OCI-M1 (cell line): Measurements from ENCODE around the gene MGAT5B.
"Not testable (repeated sequence)": the region's sequence is repeated elsewhere in the genome, so short reads cannot be mapped to it uniquely, and the experiment has no call there.

Experiments
- DNase-seq: peaks from one replicate; lab custom pipeline; 2025; lab: John Stamatoyannopoulos, UW

Gene MGAT5B

DNA sequence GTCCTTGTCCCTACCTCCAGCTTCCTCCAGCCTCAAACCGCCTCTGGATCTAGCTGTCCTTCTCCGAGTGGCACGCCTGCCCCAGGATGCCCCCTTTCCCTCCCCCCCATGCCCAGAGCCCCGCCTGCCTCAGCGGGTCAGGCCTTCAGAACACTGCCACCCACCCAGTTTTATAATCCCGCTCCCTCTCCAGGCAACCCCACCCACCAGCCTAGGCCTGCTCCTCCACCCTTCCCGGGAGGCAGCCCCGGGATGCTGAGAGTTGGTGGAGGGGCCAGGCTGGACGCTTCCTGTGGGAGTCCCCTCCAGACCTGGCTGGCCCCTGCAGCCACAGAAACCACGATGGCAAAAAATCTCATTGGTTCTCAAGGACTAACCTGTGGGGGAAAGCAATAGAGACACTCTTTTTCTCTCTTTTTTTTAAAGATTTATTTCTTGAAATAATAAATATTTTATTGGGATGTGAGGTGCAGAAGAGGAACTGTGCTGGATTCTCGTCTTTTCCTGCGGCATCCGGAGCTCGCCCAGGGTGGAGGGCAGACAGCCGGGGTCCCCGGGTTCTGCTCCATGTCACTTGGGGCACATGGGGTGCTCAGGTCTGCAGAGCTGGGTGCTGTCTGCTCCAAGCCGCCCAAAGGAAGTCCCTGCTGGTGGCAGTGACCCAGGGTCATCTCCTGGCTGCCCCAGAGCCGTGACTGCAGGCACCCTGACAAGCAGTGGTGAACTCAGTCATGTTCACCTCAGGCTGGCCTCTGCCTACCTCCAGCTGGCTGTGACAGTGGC, 81.9 kb downstream of the MGAT5B start:
- DNase-seq = no peak

DNA sequence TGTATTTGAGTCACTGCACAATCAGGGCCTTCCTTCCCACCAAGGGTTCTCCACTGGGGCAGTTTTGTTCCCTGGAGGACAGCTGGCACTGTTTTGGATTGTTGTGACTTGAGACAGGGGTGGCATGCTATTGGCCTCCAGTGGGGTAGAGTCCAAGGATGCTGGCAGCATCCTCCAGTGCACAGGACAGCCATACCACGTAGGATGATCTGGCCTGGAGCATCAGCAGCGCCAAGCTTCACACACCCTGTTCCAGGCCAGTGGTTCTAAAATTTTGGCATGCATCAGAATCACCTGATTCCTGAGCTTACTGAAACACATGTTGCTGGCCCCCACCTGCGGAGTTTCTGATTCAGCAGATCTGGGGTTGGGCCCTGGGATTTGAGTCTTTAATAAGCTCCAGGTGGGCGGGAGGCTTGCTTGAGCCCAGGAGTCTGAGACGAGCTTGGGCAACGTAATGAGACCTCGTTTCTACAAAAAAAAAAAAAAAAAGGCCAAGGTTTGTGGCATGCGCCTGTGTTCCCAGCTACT, 83.2 kb downstream of the MGAT5B start:
- DNase-seq = no peak

- DNase-seq = no peak
Observed at GRCh38 chr17:76952402-76952801, 84.2 kb downstream of the MGAT5B start.

- DNase-seq = no peak
Observed at GRCh38 chr17:76953066-76953465, 84.9 kb downstream of the MGAT5B start.

- no peak for DNase-seq
Observed at GRCh38 chr17:76953946-76954345, 85.7 kb downstream of the MGAT5B start.

- no peak for DNase-seq
Observed at GRCh38 chr17:76955191-76955590, 87.0 kb downstream of the MGAT5B start.

- DNase-seq = no peak
Observed at GRCh38 chr17:76956846-76957540, 88.8 kb downstream of the MGAT5B start.

DNA sequence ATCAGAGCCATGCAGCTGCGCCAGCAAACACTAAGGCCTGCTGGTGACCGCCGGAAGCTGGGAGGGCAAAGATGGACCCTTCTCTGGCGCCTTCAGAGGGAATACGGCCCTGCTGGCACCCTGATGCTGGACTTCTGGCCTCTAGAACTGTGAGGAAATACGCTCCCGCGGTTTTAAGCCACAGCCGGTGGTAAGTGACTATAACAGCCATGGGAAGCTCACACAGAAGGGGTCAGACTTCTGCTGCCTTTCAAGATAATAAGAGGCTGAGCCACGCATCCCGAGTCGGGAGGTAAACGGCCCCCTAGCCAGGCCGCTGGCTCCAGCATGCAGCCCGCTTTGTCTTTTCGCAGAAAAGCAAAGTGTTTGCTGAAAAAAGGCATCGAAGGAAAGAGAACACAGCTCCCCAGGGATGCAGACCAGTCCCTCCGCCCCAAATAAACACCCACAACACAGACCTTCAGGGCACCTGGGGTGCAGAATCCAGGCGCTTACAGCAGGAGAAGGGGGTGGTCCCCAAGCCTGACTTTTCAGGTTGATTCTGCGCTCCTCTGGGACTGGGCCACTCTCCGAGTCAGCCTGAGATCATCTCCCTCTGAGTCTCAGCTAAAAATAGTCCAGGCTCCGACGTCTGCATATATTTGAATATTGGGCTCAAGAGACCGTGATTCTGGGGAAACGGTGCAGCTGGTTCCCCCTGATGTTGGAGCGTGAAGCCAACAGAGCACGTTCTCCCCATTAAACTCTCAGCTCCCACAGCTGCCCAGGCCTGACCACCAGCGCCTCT, 89.7 kb downstream of the MGAT5B start:
- DNase-seq = no peak

- no peak for DNase-seq
Observed at GRCh38 chr17:76958974-76959373, 90.8 kb downstream of the MGAT5B start.

DNA sequence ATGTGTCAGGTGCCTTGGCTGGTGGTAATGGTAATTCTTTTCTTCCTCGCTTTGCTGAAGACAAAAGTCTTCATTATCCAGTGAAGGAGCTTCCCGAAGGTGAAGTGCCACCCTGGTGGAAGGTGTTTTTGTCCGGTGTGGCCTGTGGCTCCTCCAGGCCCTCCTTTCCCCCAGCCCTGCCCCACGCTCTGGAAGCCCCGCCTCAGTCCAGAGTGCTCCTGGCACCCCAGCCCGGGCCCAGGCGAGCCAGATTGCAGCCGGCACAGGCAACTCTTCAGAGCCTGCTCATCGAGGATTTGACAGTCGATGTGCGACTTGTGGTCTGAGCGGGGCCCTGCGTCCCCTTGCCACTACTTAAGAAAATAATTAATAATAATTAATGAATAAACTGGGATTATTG, 93.7 kb downstream of the MGAT5B start:
- DNase-seq = no peak

- DNase-seq = no peak
Observed at GRCh38 chr17:76962858-76963257, 94.7 kb downstream of the MGAT5B start.

GRCh38 chr17:76966016-76966415, 97.8 kb downstream of the MGAT5B start:
- no peak for DNase-seq

GRCh38 chr17:76966486-76967181, 98.4 kb downstream of the MGAT5B start:
- DNase-seq = no peak

- DNase-seq = no peak
Observed at GRCh38 chr17:76967762-76968161, 99.6 kb downstream of the MGAT5B start.

- DNase-seq = no peak
Observed at GRCh38 chr17:76968707-76969597, 100.7 kb downstream of the MGAT5B start.

DNA sequence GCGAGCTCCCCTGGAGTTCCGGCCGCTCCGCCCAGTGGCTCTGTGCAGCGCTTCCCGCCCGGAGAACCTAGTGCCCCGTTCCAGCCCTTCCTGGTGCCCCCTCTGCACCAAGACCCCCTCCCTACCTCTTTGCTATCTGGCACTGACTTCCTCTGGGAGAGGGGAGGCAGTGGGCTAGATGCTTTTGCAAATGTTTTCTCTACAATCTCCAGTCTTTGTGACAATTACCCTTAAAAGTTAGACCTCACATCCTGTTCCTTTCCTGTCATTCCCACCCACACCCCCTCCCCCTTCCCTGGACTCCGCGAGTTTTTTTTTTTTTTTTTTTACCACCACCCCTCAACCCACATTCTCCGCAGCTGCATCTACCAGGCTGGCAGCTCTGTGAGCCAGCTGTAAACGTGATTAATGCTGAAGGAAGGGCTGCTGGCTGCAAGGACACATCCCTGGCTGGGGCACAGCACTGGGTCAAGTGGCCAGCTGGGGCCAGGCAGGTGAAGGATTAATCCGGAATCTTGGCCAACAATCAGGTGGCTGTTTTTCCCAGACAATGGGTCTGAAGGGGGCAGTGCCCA, 101.5 kb downstream of the MGAT5B start:
- no peak for DNase-seq

DNA sequence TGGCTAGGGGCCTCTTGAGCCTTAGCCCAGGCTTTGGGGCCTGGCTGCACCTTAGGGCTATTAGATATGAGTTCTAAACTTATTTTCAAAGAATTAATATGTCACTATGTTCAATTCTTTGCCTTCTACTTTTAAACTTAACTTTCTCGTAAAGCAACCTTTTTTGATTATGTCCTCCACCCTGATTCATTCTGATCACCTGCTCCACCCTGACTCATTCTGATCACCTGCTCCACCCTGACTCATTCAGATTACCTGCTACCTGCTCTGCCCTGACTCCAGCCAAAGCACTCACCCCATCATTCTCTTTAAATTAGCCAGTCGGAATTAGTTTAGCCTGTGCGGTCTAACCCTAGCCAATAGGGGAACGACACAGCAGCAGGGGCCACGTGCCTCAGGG, 102.0 kb downstream of the MGAT5B start:
- DNase-seq = not testable (repeated sequence)

GRCh38 chr17:76972046-76972641, 103.9 kb downstream of the MGAT5B start:
- DNase-seq = no peak

DNA sequence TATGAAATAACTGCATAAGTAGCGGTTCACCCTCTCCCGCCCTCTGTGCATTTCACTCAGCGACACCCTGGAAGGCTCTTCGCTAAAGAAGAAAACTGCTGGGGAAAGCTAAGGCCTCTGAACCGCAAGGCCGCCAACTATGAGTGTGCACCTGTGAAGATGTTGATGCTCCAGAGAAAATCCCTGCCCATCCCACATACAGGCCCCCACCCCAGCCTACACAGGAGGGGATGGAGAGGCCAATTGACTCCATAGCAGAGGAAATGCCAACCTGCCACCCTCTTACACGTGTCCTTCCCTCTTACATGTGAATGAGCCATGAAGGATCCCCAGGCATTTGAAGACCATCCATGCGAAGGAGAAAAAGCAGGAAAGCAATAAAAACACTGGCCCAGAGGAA, 104.8 kb downstream of the MGAT5B start:
- DNase-seq = no peak

DNA sequence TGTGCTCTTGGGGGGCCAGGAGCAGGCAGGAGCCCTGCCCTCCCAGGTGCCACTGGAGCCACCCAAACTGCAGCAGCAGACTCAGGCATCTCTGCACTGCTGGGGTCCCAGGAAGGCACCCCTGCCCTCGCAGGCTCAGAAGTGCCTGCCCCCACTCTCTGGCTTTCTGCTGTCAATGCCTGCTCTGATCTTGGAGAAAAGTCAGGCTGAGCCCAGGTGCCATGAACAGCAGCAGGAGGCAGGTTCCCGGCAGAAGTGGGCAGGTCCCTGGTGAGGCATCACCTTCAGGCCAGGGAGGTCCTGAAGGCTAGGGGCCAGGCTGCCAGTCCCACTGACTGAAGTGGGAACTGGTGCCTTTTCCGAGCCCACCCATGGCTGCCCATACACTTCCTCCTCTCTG, 106.5 kb downstream of the MGAT5B start:
- no peak for DNase-seq
